Measurements from ENCODE around the gene TBX15.

Gene TBX15

GRCh38 chr1:118894836-118895235, 93.3 kb downstream of the TBX15 start:
- no peak for DNase-seq (ENCODE audit: low read depth, low spot score)

- no peak for DNase-seq (ENCODE audit: low read depth, low spot score)
Measured at GRCh38 chr1:118890851-118891384, 97.2 kb downstream of the TBX15 start.

GRCh38 chr1:118884946-118885345, 103.2 kb downstream of the TBX15 start:
- no peak for DNase-seq (ENCODE audit: low read depth, low spot score)

GRCh38 chr1:118881751-118882150, 106.4 kb downstream of the TBX15 start:
- DNase-seq (ENCODE audit: low read depth, low spot score) = no peak

- DNase-seq (ENCODE audit: low read depth, low spot score) = no peak
Measured at GRCh38 chr1:118878661-118879060, 109.5 kb downstream of the TBX15 start.

GRCh38 chr1:118877668-118878396, 110.3 kb downstream of the TBX15 start:
- no peak for DNase-seq (ENCODE audit: low read depth, low spot score)

GRCh38 chr1:118871582-118872171, 116.5 kb downstream of the TBX15 start:
- DNase-seq (ENCODE audit: low read depth, low spot score) = no peak

GRCh38 chr1:118868387-118868786, 119.8 kb downstream of the TBX15 start:
- no peak for DNase-seq (ENCODE audit: low read depth, low spot score)

- no peak for DNase-seq (ENCODE audit: low read depth, low spot score)
Measured at GRCh38 chr1:118866330-118866729, 121.8 kb downstream of the TBX15 start.

- DNase-seq (ENCODE audit: low read depth, low spot score) = no peak
Measured at GRCh38 chr1:118863688-118864087, 124.5 kb downstream of the TBX15 start.

- no peak for DNase-seq (ENCODE audit: low read depth, low spot score)
Measured at GRCh38 chr1:118862755-118863154, 125.4 kb downstream of the TBX15 start.

GRCh38 chr1:118861216-118861615, 126.9 kb downstream of the TBX15 start:
- DNase-seq (ENCODE audit: low read depth, low spot score) = no peak

GRCh38 chr1:118859999-118860398, 128.1 kb downstream of the TBX15 start:
- DNase-seq (ENCODE audit: low read depth, low spot score) = no peak

GRCh38 chr1:118846443-118846842, 141.7 kb downstream of the TBX15 start:
- DNase-seq (ENCODE audit: low read depth, low spot score) = no peak

- no peak for DNase-seq (ENCODE audit: low read depth, low spot score)
Measured at GRCh38 chr1:118842452-118843201, 145.5 kb downstream of the TBX15 start.

GRCh38 chr1:118841521-118841920, 146.6 kb downstream of the TBX15 start:
- DNase-seq (ENCODE audit: low read depth, low spot score) = no peak

Measured in brain pericyte (primary cell).